Fibroblast of the aortic adventitia (primary cell): ENCODE measurements around the gene CDYL2. TPM values are rescaled to one million over a fixed set of nuclear protein-coding genes. Genes with fewer than 3 reads are reported as not detected.

Experiments
- DNase-seq: peaks from one replicate; pipeline ENCODE4 v3.0.0-alpha.2; 2010; ENCODE audit warnings: low read depth
- H3K4me3 ChIP-seq: 2 replicates; pipeline ENCODE4 v1.5.1; 2011; ENCODE audit warnings: low read depth, mild to moderate bottlenecking, control low read depth, low read length, moderate library complexity
- total RNA-seq: library from RNA; depleted of rRNA; stranded (reverse); fragments of >200 nt; gene quantifications from 2 replicates; pipeline ENCODE4 v1.2.3, GENCODE V29; 2012; ENCODE audit warnings: low replicate concordance
- TF ChIP-seq, protein P1 (sequence below): IDR thresholded peaks from 2 replicates; pipeline ENCODE4 v1.5.1; 2011; ENCODE audit warnings: mild to moderate bottlenecking, low read length, control low read depth, inconsistent platforms; ENCODE audit not compliant: insufficient read depth

Gene CDYL2
- total RNA-seq, 1 donor = 5.2 TPM

GRCh38 chr16:80611930-80612327 lies 192.5 kb downstream of the CDYL2 start:
- no peak for DNase-seq
- TF ChIP-seq, protein P1, sequence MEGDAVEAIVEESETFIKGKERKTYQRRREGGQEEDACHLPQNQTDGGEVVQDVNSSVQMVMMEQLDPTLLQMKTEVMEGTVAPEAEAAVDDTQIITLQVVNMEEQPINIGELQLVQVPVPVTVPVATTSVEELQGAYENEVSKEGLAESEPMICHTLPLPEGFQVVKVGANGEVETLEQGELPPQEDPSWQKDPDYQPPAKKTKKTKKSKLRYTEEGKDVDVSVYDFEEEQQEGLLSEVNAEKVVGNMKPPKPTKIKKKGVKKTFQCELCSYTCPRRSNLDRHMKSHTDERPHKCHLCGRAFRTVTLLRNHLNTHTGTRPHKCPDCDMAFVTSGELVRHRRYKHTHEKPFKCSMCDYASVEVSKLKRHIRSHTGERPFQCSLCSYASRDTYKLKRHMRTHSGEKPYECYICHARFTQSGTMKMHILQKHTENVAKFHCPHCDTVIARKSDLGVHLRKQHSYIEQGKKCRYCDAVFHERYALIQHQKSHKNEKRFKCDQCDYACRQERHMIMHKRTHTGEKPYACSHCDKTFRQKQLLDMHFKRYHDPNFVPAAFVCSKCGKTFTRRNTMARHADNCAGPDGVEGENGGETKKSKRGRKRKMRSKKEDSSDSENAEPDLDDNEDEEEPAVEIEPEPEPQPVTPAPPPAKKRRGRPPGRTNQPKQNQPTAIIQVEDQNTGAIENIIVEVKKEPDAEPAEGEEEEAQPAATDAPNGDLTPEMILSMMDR = no peak
- no peak overlapping the region for H3K4me3 ChIP-seq

DNA sequence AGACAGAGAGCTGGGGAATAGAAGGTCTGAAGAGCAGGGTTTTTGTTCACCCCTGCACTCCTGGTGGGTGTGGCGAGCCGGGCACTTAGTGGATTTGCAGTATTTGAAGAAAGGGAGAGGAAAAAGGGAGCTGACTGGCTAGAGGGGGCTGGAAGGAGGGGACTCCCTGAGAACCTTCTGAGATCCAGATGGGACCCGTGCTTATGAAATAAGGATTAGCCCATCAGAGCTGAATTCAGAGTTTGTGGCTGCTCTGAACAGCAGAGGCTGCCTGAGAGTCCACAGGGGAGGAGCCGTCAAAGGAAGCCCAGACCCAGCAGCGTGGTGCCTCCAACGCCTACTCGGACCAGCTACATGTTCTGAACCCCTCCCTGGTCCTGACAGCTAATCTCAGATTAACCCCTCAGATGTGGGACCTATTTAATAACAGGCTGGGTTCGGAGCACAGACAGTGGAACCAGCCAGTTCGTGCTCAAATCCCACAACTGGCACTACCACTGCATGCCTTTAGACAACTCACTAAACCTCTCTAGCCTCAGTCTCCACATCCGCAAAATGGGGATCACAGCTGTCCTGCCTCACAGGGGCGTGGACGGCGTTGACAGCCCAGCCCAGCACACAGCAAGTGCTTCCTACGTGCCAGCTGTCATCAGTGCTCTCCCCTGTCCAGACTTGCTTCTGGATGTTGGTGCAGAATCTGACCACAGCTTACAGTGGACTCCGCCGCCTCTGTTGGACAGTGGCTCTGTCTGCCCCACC lies 193.0 kb downstream of the CDYL2 start:
- TF ChIP-seq, protein P1 = no peak
- no peak overlapping the region for H3K4me3 ChIP-seq
- DNase-seq = no peak

GRCh38 chr16:80610481-80611156 lies 193.8 kb downstream of the CDYL2 start:
- no peak overlapping the region for H3K4me3 ChIP-seq
- no peak for DNase-seq
- TF ChIP-seq, protein P1 = no peak

- TF ChIP-seq, protein P1 = no peak
- no peak for DNase-seq
- H3K4me3 ChIP-seq = no peak overlapping the region
Measured at GRCh38 chr16:80608946-80609345, 195.5 kb downstream of the CDYL2 start.

DNA sequence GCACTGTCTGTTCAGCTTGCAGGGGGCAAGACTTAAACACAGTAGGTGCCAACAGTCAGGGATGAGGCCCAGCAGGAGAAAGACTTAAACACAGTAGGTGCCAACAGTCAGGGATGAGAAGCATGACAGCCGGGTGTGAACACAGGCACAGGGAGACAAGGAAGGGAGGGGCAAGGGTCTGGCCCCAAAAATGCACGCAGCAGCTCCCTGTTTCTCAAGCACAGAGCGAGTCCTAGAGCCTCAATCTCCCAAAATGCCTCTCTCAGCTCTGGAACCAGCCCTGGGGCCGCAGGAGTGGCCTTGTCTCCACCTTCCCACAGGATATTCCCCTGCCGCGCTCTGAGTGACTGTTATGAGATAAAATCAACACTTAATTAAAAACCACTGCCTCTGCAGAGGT lies 197.2 kb downstream of the CDYL2 start:
- H3K4me3 ChIP-seq = no peak overlapping the region
- TF ChIP-seq, protein P1 = no peak
- no peak for DNase-seq

DNA sequence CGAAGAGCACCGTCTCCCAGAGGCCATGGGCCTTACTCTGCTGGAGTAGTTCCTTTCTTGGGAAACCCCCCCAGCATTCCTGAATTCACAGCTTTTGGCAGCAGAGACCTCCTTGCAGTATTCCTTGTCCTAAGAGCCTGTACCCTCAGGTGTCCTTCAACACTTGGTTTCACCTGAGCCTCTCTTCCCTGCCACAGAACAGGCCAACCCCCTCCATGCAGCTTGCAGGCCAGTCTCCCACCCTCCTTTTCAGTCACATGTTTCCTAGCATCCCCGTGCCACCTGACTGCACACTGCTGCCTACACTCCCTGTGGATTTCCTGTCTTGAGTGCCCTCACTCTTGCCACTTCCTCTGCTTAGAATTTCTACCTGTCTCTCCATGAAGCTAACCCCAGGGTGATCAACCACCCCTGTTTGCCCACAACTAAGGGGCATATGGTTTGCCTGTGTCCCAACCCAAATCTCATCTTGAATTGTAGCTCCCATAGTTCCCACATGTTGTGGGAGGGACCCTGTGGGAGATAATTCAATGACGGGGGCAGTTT lies 198.1 kb downstream of the CDYL2 start:
- TF ChIP-seq, protein P1 = no peak
- no peak for DNase-seq
- H3K4me3 ChIP-seq = no peak overlapping the region
